ENCODE data around the gene DUSP21.

DUSP21 gene

GRCh38 chrX:44871931-44872820, 28.4 kb downstream of the DUSP21 start:
- TF ChIP-seq CTCF (IDR thresholded peaks at IDR 0.05; ENCODE audit: low read depth, low read length): no peak
- peak overlapping the region; percentile 93 for H3K4me3 ChIP-seq (ENCODE audit: low read depth, low read length)

GRCh38 chrX:44872821-44873414, 29.1 kb downstream of the DUSP21 start, which contains the start of gene KDM6A:
KDM6A (plus strand) TSS chrX:44873188; CDS start chrX:44873552, 364 bp downstream.
- no peak for TF ChIP-seq CTCF (IDR thresholded peaks at IDR 0.05; ENCODE audit: low read depth, low read length)
- H3K4me3 ChIP-seq (ENCODE audit: low read depth, low read length): peak within 1 kb of the TSS; percentile 93

DNA sequence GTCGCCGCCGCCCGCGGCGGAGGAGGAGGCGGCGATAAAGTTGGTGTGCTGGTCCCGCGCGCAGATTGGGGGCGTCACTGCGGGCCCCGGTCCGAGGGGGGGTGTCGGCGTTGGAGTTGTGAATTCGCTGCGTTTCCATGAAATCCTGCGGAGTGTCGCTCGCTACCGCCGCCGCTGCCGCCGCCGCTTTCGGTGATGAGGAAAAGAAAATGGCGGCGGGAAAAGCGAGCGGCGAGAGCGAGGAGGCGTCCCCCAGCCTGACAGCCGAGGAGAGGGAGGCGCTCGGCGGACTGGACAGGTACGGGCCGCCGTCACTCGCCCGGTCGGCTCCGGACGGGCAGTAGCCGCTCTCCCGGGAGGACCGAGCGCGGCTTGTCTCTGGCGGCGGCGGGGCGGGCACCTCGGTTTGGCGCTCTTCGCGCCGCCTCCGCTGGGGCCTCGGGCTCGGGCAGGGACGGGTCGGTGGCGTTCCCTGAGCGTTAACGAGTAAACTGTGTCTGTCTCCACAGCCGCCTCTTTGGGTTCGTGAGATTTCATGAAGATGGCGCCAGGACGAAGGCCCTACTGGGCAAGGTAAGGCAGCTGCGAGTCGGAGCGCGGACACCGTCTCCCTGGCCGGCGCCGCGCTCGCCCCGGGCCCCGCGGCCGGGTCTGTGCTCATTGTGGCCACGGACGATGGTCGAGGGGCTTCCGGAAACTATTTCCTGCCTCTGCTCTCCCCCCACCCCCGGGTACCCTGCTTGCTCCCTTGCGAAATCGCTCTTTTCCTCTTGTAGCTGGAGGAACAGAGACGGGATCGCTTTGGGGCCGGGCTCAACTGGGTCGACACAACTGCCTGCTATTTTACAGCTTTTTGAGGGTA, 29.8 kb downstream of the DUSP21 start:
- peak overlapping the region; percentile 93 for H3K4me3 ChIP-seq (ENCODE audit: low read depth, low read length)
- no peak for TF ChIP-seq CTCF (IDR thresholded peaks at IDR 0.05; ENCODE audit: low read depth, low read length)

GRCh38 chrX:44874420-44875184, 30.8 kb downstream of the DUSP21 start:
- no peak for TF ChIP-seq CTCF (IDR thresholded peaks at IDR 0.05; ENCODE audit: low read depth, low read length)
- H3K4me3 ChIP-seq (ENCODE audit: low read depth, low read length): peak overlapping the region; percentile 93

DNA sequence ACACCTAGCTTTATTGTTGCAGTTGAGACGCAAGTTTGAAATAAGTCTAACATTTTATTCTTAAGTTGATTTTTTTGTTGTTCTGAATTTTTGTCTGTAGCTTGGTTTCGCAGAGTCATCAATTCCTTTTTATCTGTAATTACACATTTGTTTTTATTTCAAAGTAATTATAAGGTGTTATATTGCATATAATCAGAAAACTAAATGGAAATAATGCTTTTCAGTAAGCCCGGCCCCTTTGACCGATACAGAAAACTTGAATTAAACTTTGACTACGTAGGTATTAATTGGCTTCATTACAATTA, 31.3 kb downstream of the DUSP21 start:
- H3K4me3 ChIP-seq (ENCODE audit: low read depth, low read length): peak overlapping the region; percentile 93
- TF ChIP-seq CTCF (IDR thresholded peaks at IDR 0.05; ENCODE audit: low read depth, low read length): no peak

- no peak for TF ChIP-seq CTCF (IDR thresholded peaks at IDR 0.05; ENCODE audit: low read depth, low read length)
- peak overlapping the region; percentile 93 for H3K4me3 ChIP-seq (ENCODE audit: low read depth, low read length)
Observed at GRCh38 chrX:44876086-44876485, 32.3 kb downstream of the DUSP21 start.

Measured in WI38 (cell line).